DMS153 treated with DMSO at 0.1 percent for 48 hours (cell line): Measurements from ENCODE around the gene RASAL1.
"Not testable (repeated sequence)": the region's sequence is repeated elsewhere in the genome, so short reads cannot be mapped to it uniquely, and the experiment has no call there.

Source experiments
- DNase-seq: peaks from one replicate; lab custom pipeline; 2025; ENCODE audit not compliant: unreplicated experiment; lab: John Stamatoyannopoulos, UW

The RASAL1 gene

GRCh38 chr12:113142173-113142885 lies 6.8 kb upstream of the RASAL1 start:
- peak; percentile 45 for DNase-seq

- not testable (repeated sequence) for DNase-seq
Observed at GRCh38 chr12:113141716-113142115, 6.2 kb upstream of the RASAL1 start.

DNA sequence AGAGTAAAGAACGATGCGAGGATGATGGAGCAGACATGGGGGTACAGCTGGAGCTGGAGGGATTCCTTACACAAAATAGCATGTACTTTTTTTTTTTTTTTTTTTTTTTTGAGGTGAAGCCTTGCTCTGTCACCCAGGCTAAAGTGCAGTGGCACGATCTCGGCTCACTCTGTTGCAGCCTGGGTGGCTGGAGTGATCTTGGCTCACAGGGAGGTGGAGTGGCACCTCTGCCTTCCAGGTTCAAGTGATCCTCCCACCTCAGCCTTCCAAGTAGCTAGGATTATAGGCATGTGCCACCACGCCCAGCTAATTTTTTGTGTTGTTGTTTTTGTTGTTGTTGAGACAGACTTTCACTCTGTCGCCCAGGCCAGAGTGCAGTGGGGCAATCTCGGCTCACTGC lies 5.1 kb upstream of the RASAL1 start:
- no peak for DNase-seq

DNA sequence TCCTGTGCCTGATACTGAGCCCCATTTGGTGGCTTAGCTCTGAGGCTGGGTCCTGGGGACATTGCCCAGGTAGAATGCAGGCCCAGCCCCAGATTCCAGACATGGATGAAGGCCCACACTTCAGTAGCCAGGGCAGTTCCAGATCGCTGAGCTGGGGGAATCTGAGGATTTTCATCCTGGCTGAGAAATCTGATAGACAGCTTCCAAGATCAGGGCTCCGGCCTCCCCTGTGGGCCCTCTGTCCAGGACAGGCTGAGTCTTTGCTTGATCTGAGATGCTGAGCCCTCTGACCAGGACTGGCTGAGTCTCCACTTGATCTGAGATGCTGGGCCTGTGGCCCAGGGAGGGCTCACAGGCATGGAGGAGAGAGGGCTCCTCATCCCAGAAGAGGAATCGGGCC lies 3.3 kb upstream of the RASAL1 start:
- DNase-seq: no peak

DNA sequence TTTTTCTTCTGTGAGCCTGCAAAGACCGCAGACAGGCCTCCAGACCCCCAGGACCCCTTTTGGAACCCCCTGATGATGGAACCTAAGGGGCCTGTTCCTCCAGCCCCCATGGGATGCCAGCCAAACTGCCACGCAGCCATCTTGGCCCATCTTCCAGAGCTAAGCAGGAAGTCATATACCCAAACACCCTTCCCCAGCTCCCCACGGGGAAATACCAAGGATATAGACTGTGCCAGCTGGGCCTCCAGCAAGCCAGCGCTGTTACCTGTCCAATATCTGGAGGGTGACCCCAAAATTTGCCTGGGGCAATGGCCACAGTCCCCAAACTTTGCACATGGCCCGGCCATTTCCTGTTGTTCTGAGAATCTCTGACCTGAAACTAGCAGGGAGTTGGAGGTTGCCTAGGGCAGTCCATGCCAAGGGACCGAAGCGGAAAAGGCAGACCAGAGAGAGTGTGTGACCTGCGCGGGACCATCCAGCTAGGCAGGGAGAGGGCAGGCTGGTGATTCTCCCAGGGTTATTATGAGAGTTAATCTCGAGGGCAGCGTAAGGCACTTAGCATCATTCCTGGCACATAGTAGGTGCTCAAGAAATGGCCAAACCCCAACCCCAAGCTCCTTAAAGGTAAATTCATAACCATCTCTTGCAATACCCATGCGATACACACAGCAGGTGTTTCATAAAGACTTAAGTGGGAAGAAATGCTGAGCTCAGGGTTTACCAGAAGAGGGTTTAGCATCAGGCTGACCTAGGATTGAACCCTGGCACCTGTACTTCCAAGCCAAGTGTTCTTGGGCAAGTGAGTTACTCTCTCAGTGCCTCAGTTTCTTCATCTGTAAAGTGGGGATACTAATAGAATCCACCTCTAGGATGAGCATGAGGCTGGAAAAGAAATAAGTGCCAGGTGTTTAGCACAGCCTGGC lies 2.6 kb upstream of the RASAL1 start:
- no peak for DNase-seq

GRCh38 chr12:113136990-113137511 lies 1.5 kb upstream of the RASAL1 start:
- no peak for DNase-seq

GRCh38 chr12:113136128-113136989 lies 798 bp upstream of the RASAL1 start:
- DNase-seq: no peak

DNA sequence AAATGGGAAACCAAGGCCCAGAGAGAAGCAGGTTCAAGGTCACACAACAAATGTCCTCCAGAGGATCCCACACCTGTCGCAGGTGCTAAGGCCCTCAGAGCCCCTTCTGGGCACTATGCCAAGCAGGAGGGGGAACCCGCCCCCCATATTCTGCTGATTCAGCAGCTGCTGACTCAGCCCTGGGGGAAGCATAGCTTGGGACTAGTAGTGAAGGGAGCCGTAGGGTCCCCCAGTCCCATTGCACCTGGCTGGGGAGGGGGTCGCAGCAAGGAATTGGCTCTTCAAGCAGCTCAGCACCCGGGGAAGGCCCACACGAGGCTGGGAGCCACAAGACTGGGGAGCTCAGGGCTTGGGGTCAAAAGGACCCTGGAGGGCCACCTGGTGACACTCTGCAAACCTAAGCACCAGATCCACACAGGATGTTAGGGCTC lies 1.0 kb downstream of the RASAL1 start:
- no peak for DNase-seq

GRCh38 chr12:113134071-113134470 lies 1.5 kb downstream of the RASAL1 start:
- no peak for DNase-seq

GRCh38 chr12:113133666-113134065 lies 1.9 kb downstream of the RASAL1 start:
- no peak for DNase-seq

GRCh38 chr12:113133036-113133435 lies 2.5 kb downstream of the RASAL1 start:
- no peak for DNase-seq

DNA sequence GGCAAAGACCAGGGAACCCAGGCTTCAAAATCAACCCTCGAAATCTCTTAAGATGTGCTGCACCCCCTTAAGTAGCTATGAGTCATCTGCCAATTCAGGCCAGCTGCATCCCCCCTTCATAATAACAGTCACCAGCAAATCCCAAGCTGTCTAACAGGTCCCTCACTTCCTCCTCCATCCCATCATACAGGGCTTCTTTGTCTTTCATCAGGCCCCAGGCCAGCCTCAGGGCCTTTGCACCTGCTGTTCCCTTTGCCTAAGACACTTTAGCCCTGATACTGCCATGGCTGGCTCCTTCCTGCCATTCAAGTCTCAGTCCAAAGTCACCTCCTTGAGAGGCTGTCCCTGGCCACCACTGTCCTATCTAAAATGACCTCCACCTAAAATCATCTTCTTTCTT lies 4.0 kb downstream of the RASAL1 start:
- DNase-seq: no peak

DNA sequence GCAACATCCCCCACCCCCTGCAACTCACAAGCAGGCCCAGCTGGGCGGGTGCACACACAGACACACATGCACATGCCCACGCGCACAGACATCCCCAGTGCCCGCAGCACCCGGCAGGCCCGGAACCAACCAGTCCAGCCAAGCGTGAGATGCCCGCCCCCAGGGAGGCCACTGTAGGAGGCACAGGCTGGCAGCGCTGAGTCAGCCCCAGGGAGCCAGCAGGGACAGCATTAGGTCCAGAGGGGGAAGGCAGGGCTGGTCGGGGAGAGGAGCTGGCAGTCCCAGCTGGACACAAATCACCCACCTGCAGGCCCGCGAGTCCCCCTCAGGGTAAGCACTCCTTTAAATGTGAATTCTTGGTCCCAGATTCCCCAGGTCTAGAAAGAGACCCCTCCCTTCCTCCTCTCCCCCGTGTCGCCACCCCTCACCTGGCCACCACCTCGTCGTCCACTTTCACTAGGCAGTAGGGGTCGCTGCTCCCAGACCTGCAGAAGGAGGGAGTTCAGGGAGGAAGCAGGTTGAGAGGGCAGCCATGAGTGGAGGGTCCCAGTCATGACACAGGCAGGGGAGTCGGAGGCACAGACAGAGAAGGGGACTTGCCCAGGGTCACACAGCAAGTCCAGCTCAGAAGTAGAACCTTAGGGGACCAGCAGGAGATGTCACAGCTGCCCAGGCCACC lies 5.0 kb downstream of the RASAL1 start:
- DNase-seq: no peak

DNA sequence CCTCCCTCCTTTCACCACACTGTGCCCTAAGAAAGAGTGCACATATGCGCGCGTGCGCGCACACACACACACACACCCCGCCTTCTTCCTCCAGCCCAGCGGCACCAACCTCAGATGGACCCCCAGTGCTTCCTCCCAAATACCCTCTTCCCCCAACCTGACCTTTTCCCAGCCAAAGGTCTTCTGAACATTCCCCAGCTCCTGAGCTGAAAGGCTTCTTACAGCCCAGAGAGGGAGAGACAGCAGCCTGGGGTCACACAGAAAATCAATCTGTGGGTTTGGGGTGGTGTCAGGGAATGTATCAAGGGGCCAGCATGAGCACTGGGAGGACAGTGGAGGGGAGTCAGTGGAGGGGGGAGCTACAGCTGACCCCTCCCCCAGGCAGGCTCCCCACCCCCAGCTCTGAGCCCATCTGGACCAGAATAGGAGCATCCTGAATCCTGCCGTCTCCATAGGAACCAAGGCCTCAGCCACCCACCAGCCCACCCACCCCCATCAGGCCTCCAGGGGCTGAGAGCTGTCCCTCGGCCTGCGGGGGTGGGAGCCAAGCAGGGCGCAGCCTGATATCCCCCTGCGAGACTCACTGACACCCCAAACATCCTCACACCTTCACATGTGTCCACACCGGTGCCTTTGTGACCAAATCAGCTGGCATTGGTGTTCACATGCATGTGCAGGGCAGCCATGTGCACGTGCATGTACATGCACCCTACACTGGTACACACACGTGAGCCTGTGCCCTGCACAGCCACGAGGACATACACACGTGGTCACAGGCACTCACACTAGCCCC lies 5.7 kb downstream of the RASAL1 start:
- DNase-seq: no peak

DNA sequence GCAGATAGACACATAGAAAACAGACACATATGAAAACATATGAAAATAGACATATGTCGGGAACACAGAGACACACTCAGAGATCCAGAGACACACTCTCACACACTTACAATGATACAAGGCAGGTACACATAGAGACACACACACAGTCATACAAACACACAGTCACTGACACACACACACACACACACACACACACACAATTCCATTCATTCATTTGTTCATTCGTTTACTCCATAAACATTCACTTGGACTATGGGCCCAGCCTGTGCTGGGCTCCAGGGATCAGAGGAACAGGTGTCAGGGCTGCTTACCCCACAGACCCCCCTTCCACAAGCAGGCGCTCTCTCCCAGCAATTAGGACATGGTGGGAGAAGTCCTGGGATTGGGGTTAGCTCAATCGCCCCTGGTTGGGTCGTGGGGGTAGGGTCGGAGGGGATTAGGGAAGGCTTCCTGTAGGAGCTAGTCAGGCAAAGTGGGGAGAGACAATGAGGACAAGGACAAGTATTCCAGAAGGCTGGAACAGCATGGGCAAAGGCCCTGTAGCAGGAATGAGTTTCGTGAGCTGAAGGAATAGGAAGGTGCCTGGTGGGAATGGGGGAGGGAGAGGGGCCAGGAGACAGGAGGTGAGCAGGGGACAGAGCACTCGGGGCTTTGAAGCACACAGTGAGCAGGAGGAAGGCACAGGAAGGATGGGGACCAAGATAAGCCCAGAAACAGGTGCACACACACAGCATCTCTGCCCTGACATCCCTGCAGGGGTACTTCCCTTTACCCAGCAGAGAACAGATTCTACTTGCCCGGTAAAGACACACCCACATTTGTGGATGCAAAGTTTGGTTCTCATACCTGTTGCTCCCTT lies 6.5 kb downstream of the RASAL1 start:
- no peak for DNase-seq

- no peak for DNase-seq
Observed at GRCh38 chr12:113127791-113128199, 7.8 kb downstream of the RASAL1 start.

GRCh38 chr12:113120670-113121370 lies 14.7 kb downstream of the RASAL1 start:
- DNase-seq: peak; percentile 90
